Inferior parietal cortex (tissue), 1 donor: ENCODE measurements around the gene ITGBL1.

Source experiments
- DNase-seq: peaks from one replicate; pipeline ENCODE4 v3.0.0-alpha.2; 2016; ENCODE audit errors: extremely low spot score

ITGBL1 gene

GRCh38 chr13:101624981-101625380 is 172.5 kb downstream of the ITGBL1 start:
- no peak for DNase-seq

- DNase-seq = no peak
These were observed 174.6 kb downstream of the ITGBL1 start for GRCh38 chr13:101626925-101627555.

GRCh38 chr13:101627556-101627943 is 175.1 kb downstream of the ITGBL1 start:
- no peak for DNase-seq

- DNase-seq = no peak
These were observed 176.4 kb downstream of the ITGBL1 start for GRCh38 chr13:101628900-101629299.

GRCh38 chr13:101631395-101631794 is 178.9 kb downstream of the ITGBL1 start:
- DNase-seq = no peak

GRCh38 chr13:101634142-101634541 is 181.7 kb downstream of the ITGBL1 start:
- DNase-seq = no peak

- DNase-seq = no peak
These were observed 187.2 kb downstream of the ITGBL1 start for GRCh38 chr13:101639711-101640110.

GRCh38 chr13:101640788-101641400 is 188.4 kb downstream of the ITGBL1 start:
- DNase-seq = no peak

GRCh38 chr13:101645871-101646270 is 193.4 kb downstream of the ITGBL1 start:
- no peak for DNase-seq

GRCh38 chr13:101647760-101648159 is 195.3 kb downstream of the ITGBL1 start:
- DNase-seq = no peak

- DNase-seq = no peak
These were observed 196.5 kb downstream of the ITGBL1 start for GRCh38 chr13:101648766-101649487.

- no peak for DNase-seq
These were observed 197.1 kb downstream of the ITGBL1 start for GRCh38 chr13:101649488-101650126.

- no peak for DNase-seq
These were observed 202.4 kb downstream of the ITGBL1 start for GRCh38 chr13:101654883-101655282.

GRCh38 chr13:101655435-101655834 is 203.0 kb downstream of the ITGBL1 start:
- no peak for DNase-seq

- no peak for DNase-seq
These were observed 208.2 kb downstream of the ITGBL1 start for GRCh38 chr13:101660711-101661110.

GRCh38 chr13:101661839-101662238 is 209.4 kb downstream of the ITGBL1 start:
- DNase-seq = no peak

- DNase-seq = no peak
These were observed 221.1 kb downstream of the ITGBL1 start for GRCh38 chr13:101673360-101674105.

- DNase-seq = no peak
These were observed 229.4 kb downstream of the ITGBL1 start for GRCh38 chr13:101681834-101682233.

GRCh38 chr13:101686003-101686402 is 233.5 kb downstream of the ITGBL1 start:
- no peak for DNase-seq

GRCh38 chr13:101690871-101691270 is 238.4 kb downstream of the ITGBL1 start:
- no peak for DNase-seq

- no peak for DNase-seq
These were observed 238.9 kb downstream of the ITGBL1 start for GRCh38 chr13:101691341-101691860.
